Measurements from ENCODE around the gene CYP4F3. TPM values are rescaled to one million over a fixed set of nuclear protein-coding genes. Genes with fewer than 3 reads are reported as not detected.

CYP4F3 gene
- total RNA-seq, 1 experiment from 2014 or later = 0.04 TPM

GRCh38 chr19:15672580-15673175 is 32.0 kb downstream of the CYP4F3 start, which contains the start of gene CYP4F12:
Gene CYP4F12 (plus strand): TSS chr19:15673087. CDS start chr19:15673530, 443 bp downstream.
- DNase-seq (ENCODE audit: low spot score) = no peak
- H3K4me1 Mint-ChIP-seq = no peaks in the 10 kb centered on the region

GRCh38 chr19:15673176-15673654 is 32.5 kb downstream of the CYP4F3 start:
- ChIA-PET CTCF (no interaction called here), POLR2A (no interaction called here)
- Mint-ChIP-seq H3K36me3 (peaks cover 35% of the 10 kb centered on the region), H3K4me3 (no peak overlapping the region), H3K9me3 (peaks cover 53% of the 10 kb centered on the region), H3K4me1 (no peaks in the 10 kb centered on the region), H3K27ac (no peak overlapping the region), H3K27me3 (ENCODE audit: low read depth) (peaks cover 12% of the 10 kb centered on the region)
- no peak for TF ChIP-seq OVOL2 (CRISPR knock-in tag; IDR thresholded peaks at IDR 0.05; ENCODE audit: borderline replicate concordance)
- no peak for TF ChIP-seq ESRRA (CRISPR knock-in tag; IDR thresholded peaks at IDR 0.05; ENCODE audit: borderline replicate concordance)
- no peak for TF ChIP-seq E2F1 (CRISPR knock-in tag; IDR thresholded peaks at IDR 0.05)
- no peak for TF ChIP-seq STAT6 (CRISPR knock-in tag; conservative IDR thresholded peaks at IDR 0.05; ENCODE audit: low read depth)
- DNase-seq (ENCODE audit: low spot score) (no peak), ATAC-seq (no peak)

More at GRCh38 chr19:15672580-15673175, 32.0 kb downstream of the CYP4F3 start, which contains the start of gene CYP4F12:
- Mint-ChIP-seq H3K27ac (no peak within 1 kb of the TSS), H3K36me3 (peaks cover 29% of the 10 kb centered on the region), H3K9me3 (peaks cover 47% of the 10 kb centered on the region), H3K4me3 (no peak within 1 kb of the TSS), H3K27me3 (ENCODE audit: low read depth) (peaks cover 8% of the 10 kb centered on the region)
- CTCF ChIA-PET = no interaction called here
- no peak for ATAC-seq
- POLR2A ChIA-PET = no interaction called here
- TF ChIP-seq ZNF263 (CRISPR knock-in tag; IDR thresholded peaks at IDR 0.05; ENCODE audit: low read depth) = no peak
- TF ChIP-seq E2F1 (CRISPR knock-in tag; IDR thresholded peaks at IDR 0.05) = no peak
- no peak for TF ChIP-seq NR1H2 (CRISPR knock-in tag; IDR thresholded peaks at IDR 0.05)
- no peak for TF ChIP-seq FOXK1 (CRISPR knock-in tag; IDR thresholded peaks at IDR 0.05)
- no peak for TF ChIP-seq HMGXB4 (CRISPR knock-in tag; IDR thresholded peaks at IDR 0.05)
- TF ChIP-seq ZNF281 (CRISPR knock-in tag; IDR thresholded peaks at IDR 0.05) = no peak
- TF ChIP-seq ZNF396 (CRISPR knock-in tag; IDR thresholded peaks at IDR 0.05; ENCODE audit: borderline replicate concordance) = no peak
- no peak for TF ChIP-seq SOX15 (CRISPR knock-in tag; IDR thresholded peaks at IDR 0.05)
